Activated CD8-positive, alpha-beta memory T cell treated with anti-CD3 and anti-CD28 coated beads for 1 hour (primary cell): ENCODE measurements around the gene OBSCN.

Experiments
- DNase-seq, 2 donors: peaks; one replicate each; pipeline ENCODE4 v3.0.0-alpha.2; 2020; ENCODE audit warnings: low read depth in 1 of 2; ENCODE audit errors: extremely low read depth in 1 of 2

The OBSCN gene

DNA sequence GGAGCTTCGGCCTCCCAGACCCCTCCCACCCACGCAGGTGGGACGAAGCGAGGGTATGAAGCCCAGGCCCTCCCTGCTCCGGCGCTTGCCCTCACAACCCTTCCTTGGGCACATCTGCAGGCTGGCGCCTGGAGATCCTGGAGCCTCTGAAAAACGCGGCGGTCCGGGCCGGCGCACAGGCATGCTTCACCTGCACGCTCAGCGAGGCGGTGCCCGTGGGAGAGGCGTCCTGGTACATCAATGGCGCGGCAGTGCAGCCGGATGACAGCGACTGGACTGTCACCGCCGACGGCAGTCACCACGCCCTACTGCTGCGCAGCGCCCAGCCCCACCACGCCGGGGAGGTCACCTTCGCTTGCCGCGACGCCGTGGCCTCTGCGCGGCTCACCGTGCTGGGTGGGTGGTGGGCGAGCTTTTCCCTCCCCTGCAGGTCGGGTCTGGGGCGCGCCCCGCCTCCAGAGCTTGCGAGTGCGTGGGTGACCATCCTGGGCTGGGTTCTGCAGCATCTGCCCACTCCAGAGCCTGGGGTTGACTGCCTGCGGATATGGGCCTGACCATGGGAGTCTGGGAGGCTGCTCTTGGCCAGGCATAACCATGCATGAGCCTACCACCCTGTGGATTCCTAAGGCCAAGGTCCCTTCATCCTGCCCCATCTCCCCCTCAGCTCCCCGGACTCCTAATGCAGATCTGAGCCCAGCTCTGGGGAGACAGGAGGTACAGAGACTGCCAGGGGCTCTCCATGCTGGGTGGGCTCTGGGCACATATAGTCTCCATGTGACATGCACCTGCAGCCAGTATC lies 108.9 kb downstream of the OBSCN start:
- no peak for DNase-seq

DNA sequence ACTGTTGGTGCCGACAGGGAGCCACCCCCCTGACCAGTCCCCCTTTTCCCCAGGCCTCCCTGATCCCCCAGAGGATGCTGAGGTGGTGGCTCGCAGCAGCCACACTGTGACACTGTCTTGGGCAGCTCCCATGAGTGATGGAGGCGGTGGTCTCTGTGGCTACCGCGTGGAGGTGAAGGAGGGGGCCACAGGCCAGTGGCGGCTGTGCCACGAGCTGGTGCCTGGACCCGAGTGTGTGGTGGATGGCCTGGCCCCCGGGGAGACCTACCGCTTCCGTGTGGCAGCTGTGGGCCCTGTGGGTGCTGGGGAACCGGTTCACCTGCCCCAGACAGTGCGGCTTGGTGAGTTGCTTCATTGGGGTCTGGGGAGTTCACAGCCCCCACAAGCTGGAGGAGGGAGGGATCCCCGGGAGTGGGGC lies 109.6 kb downstream of the OBSCN start:
- DNase-seq: no peak

DNA sequence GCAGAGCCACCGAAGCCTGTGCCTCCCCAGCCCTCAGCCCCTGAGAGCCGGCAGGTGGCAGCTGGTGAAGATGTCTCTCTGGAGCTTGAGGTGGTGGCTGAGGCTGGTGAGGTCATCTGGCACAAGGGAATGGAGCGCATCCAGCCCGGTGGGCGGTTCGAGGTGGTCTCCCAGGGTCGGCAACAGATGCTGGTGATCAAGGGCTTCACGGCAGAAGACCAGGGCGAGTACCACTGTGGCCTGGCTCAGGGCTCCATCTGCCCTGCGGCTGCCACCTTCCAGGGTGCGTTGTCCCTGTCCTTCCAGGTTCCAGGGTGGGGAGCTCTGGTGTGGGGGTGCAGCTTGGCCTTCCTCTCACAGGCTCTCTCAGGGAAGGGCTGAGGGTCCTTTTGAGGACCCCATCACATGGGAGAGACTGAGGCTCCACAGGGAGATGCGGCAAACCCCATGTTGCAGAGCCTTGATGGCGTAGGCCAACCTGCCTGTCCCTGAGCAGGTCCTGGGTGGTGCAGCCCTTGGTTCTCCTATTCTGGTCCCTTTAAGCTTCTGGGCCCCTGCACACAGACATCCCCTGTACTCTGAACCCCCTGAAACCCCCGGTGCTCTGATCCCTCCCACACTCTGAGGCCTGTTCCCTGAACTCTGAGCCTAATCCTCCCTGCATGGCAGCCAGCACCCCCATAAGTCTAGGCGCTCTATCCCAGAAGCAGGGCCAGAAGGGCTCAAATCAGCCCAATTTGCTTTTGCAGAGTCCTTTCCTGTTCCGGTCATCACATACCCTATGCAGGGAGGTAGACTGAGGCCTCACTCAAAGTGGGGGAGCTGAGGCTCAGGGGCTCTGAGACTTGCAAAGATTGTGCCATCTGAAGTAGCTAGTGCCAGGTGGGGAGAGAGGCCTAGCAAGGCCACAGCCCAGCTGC lies 110.3 kb downstream of the OBSCN start:
- no peak for DNase-seq

DNA sequence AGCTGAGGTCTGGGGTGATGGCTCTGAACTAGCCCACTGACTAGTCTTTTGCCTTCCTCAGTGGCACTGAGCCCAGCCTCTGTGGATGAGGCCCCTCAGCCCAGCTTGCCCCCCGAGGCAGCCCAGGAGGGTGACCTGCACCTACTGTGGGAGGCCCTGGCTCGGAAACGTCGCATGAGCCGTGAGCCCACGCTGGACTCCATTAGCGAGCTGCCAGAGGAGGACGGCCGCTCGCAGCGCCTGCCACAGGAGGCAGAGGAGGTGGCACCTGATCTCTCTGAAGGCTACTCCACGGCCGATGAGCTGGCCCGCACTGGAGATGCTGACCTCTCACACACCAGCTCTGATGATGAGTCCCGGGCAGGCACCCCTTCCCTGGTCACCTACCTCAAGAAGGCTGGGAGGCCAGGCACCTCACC lies 111.0 kb downstream of the OBSCN start:
- DNase-seq: no peak

- no peak for DNase-seq
Observed at GRCh38 chr1:228319352-228320088, 111.7 kb downstream of the OBSCN start.

DNA sequence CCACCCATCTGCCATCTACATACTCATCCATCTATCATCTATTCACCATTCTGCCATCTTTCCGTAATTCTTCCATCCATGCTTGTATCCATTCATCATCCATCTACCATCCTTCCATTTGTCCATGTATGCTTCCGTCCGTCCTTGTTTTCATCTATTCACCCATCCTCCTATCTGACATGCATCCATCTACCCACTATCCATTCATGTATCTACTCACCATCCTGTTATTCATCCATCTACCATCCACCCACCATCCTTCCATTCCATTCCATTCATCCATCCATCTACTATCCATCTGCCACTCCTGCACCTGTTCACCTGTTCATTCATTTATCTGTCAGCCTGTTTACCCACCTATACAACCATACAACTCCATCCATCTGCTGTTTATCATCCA lies 112.5 kb downstream of the OBSCN start:
- DNase-seq: no peak

- no peak for DNase-seq
Observed at GRCh38 chr1:228321435-228321834, 113.6 kb downstream of the OBSCN start.

- DNase-seq: no peak
Observed at GRCh38 chr1:228321895-228322294, 114.1 kb downstream of the OBSCN start.

DNA sequence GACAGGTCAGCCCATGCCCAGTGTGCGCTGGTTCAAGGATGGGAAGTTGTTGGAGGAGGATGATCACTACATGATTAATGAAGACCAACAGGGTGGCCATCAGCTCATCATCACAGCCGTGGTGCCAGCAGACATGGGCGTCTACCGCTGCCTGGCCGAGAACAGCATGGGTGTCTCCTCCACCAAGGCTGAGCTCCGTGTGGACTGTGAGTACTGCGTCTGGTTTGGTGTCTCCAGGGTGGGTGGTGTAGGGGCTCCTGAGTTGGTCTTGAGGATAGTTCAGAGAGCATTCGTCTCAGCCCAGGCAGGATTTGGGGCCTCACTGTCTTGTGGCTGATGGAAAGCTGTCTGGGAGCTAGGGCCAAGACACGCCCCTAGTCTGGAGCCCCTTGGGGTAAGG lies 115.6 kb downstream of the OBSCN start:
- DNase-seq: no peak

GRCh38 chr1:228325267-228325666 lies 117.4 kb downstream of the OBSCN start:
- DNase-seq: no peak

GRCh38 chr1:228329887-228330286 lies 122.0 kb downstream of the OBSCN start:
- no peak for DNase-seq

GRCh38 chr1:228332797-228333738 lies 125.2 kb downstream of the OBSCN start:
- DNase-seq: no peak

- no peak for DNase-seq
Observed at GRCh38 chr1:228333739-228334115, 125.9 kb downstream of the OBSCN start.

DNA sequence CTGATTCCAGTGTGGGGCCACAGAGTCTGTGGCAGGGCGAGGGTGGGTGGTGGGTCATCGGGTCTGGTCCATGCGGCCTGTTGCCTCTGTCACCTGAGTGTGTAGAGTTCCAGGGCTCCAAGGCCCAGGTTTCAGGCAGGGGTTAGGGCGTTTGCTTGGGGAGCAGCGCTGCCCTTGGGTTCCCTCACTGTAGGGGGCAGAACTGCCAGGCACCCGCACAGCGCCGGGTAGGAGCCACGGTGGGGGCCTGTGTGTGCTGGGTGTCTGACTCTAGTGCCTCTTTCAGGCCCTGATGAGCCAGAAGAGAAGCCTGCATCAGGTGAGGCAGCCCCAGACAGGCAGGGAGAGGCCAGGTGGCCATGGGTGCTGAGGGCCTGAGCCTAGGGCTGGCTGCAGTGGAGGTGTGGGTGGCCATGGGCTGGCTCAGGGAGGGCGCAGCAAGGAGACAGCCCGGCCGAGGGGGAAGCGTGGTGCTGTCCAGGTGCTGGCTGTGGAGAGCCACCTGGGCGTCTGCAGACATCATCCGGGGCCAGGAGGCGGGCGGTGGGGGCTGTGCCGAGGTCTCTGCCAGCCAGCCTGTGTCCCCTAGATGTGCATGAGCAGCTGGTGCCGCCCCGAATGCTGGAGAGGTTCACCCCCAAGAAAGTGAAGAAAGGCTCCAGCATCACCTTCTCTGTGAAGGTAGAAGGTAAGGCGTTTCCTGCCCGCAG lies 126.5 kb downstream of the OBSCN start:
- no peak for DNase-seq

DNA sequence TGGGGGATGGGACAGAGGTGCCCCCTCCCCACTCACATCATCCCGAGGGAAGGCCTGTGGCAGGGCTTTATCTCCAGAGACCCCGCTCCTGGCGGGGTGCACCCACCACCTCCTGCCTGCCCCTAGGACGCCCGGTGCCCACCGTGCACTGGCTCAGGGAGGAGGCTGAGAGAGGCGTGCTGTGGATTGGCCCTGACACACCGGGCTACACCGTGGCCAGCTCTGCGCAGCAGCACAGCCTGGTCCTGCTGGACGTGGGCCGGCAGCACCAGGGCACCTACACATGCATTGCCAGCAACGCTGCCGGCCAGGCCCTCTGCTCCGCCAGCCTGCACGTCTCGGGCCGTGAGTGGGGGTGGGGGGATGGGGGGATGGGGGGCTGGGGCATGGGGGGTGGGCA lies 127.1 kb downstream of the OBSCN start:
- DNase-seq: no peak

DNA sequence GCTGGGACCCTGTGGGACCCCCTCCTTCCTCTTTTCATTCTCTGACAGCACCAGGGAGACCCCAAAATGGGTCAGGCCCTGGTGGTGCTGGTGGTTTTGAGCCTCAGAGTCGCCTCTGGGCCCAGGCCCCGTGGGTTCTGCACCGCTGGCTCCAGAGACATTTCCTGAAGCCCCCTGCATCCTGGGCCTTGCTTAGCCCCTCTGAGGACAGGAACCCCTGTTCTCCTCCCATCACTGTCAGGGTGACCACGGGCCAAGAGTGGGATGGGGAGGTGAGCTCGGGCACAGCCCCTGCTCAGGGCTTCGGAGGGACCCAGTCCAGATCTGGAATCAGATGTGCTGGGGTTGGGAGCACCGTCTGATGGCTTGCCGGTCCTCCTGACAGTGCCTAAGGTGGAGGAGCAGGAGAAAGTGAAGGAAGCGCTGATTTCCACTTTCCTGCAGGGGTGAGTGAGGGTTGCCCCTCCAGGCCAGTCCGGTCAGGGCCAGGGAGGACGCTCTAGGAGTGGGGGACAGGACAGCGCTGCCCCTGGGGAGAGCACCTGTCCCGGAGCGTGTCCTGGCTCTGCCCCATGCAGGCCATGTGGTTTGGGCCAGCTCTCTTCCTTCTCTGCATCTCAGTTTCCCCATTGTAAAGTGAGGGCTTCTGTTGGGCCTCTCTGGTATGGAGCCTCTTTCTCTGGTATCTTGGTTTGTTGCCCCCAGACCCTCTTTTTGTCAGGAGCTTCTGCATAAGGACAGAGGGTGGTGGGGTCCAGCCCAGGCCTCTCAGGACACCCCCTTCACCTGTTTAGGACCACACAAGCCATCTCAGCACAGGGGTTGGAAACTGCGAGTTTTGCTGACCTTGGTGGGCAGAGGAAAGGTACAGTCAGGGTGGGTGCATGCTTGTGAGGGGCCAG lies 127.8 kb downstream of the OBSCN start:
- DNase-seq: no peak

DNA sequence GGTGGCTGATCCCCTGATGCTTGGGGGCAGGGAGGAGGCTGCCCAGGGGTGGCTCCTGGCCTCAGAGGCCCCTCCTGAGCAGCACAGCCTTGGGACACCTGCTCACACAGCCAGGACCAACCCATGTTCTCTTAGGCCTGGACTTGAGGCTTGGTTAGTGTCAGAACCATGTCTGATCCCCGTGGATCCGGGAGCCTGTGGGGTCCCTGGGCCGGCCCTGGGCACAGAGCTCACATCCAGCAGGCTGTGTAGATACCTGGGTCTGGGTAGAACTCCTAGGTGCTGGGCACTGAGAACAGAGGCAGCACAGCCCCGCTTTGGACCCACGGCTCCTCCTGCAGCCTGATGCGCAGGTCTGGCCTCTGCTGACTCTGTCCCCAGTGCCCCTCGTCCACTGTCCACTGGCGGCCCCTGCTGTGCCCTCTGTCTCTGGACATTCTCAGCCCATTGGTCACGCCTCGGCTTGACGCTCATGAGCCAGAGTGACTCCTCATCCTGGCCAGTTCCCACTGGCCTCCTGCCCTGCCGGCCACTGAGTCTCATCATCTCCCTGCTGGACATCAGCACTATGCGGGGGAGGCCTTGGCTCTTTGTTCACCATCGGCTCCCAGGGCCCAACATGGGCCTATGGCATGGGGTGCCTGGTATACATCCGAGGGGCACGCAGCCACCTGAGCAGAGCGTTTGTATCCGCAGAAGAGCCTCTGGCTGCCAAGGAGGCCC lies 128.6 kb downstream of the OBSCN start:
- no peak for DNase-seq

- DNase-seq: no peak
Observed at GRCh38 chr1:228337031-228337564, 129.3 kb downstream of the OBSCN start.
